Calu3 (cell line): ENCODE measurements around the gene RAP1GAP. TPM values are rescaled to one million over a fixed set of nuclear protein-coding genes. Genes with fewer than 3 reads are reported as not detected.
"Not testable (repeated sequence)": the region's sequence is repeated elsewhere in the genome, so short reads cannot be mapped to it uniquely, and the experiment has no call there.

Experiments used
- BruUV-seq: library from RNA; stranded (reverse); fragments of 400-500 nt; replicated peaks from 2 replicates; lab custom pipeline; 2021; lab: Mats Ljungman, UMichigan
- CTCF ChIA-PET: fragments of 300-600 bp; sonication (Branson Sonifier 250); formaldehyde crosslinking; loops from one replicate; lab custom pipeline; 2022; ENCODE audit warnings: antibody characterized with exemption; lab: Charles Lee
- DNase-seq: peaks from one replicate; pipeline ENCODE4 v3.0.0; 2022
- H3K27ac Mint-ChIP-seq: one replicate; pipeline ENCODE4 v1.8.0; 2022; ENCODE audit warnings: mixed read lengths; ENCODE audit not compliant: unreplicated experiment
- H3K27me3 Mint-ChIP-seq: one replicate; pipeline ENCODE4 v1.8.0; 2022; ENCODE audit warnings: mixed read lengths; ENCODE audit not compliant: unreplicated experiment
- H3K36me3 Mint-ChIP-seq: one replicate; pipeline ENCODE4 v1.8.0; 2022; ENCODE audit warnings: mild to moderate bottlenecking, moderate library complexity, mixed read lengths; ENCODE audit not compliant: insufficient read depth, unreplicated experiment
- H3K4me1 Mint-ChIP-seq: one replicate; pipeline ENCODE4 v1.8.0; 2022; ENCODE audit warnings: mild to moderate bottlenecking, low read depth, mixed read lengths; ENCODE audit not compliant: unreplicated experiment
- H3K4me3 Mint-ChIP-seq: one replicate; pipeline ENCODE4 v1.8.0; 2022; ENCODE audit warnings: mild to moderate bottlenecking, low read depth, moderate library complexity, mixed read lengths; ENCODE audit not compliant: unreplicated experiment
- H3K9me3 Mint-ChIP-seq: one replicate; pipeline ENCODE4 v1.8.0; 2022; ENCODE audit warnings: low read depth, mixed read lengths; ENCODE audit not compliant: unreplicated experiment
- intact Hi-C: fragments of 100-400 bp; cut with micrococcal nuclease; formaldehyde crosslinking; loops from one replicate; pipeline ENCODE4 v1.10.0; 2022; ENCODE audit not compliant: unreplicated experiment
- total RNA-seq: library from RNA; stranded (reverse); gene quantifications from 2 replicates; pipeline ENCODE4 v1.2.3, GENCODE V29; 2022
- TF ChIP-seq, protein P1 (sequence below): fragments of 200-600 bp; IDR thresholded peaks from one replicate; pipeline ENCODE4 v1.8.0; 2022; ENCODE audit warnings: antibody characterized with exemption; ENCODE audit not compliant: unreplicated experiment

RAP1GAP gene
- total RNA-seq, 1 experiment from 2014 or later: 23.8 TPM

DNA sequence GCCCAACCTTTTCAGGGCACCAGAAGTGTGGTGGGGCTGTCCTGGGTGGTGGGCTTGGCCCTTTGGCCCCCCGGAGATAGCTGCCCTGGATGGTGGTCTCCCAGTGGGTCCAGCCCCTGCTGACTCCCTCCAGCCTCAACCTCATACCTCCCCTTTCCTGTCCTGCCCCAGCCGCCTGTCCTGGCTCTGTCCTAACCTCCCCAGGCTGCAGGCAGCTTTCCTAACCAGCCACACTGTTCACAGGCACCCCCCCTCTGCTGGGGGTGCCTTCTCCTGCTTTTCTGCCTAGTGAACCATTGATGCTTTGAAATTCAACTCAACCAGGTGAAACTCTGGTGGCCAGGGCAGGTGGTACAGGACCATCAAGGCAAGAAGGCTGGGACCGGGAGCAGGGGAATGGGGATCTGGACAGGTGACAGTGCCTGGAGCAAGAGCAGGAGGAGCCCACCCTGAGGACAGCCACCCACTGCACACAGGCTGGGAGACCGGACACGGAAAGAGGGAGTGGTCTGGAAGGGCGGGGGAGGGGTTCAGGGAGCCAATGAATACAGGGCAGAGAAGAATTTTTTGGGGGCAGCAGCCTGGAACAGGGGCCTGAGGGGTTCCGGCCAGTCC, 35.9 kb downstream of the RAP1GAP start:
- CTCF ChIA-PET: no interaction called here
- peaks cover 23% of the 10 kb centered on the region for H3K4me1 Mint-ChIP-seq
- peak overlapping the region; percentile 62 for H3K27ac Mint-ChIP-seq
- no peaks in the 10 kb centered on the region for H3K9me3 Mint-ChIP-seq
- no peak overlapping the region for H3K4me3 Mint-ChIP-seq
- intact Hi-C loops: no loop called here
- H3K36me3 Mint-ChIP-seq: peaks cover 11% of the 10 kb centered on the region
- DNase-seq: no peak
- TF ChIP-seq, protein P1, sequence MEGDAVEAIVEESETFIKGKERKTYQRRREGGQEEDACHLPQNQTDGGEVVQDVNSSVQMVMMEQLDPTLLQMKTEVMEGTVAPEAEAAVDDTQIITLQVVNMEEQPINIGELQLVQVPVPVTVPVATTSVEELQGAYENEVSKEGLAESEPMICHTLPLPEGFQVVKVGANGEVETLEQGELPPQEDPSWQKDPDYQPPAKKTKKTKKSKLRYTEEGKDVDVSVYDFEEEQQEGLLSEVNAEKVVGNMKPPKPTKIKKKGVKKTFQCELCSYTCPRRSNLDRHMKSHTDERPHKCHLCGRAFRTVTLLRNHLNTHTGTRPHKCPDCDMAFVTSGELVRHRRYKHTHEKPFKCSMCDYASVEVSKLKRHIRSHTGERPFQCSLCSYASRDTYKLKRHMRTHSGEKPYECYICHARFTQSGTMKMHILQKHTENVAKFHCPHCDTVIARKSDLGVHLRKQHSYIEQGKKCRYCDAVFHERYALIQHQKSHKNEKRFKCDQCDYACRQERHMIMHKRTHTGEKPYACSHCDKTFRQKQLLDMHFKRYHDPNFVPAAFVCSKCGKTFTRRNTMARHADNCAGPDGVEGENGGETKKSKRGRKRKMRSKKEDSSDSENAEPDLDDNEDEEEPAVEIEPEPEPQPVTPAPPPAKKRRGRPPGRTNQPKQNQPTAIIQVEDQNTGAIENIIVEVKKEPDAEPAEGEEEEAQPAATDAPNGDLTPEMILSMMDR: no peak
- H3K27me3 Mint-ChIP-seq: no peaks in the 10 kb centered on the region
- no TSS peak for BruUV-seq

DNA sequence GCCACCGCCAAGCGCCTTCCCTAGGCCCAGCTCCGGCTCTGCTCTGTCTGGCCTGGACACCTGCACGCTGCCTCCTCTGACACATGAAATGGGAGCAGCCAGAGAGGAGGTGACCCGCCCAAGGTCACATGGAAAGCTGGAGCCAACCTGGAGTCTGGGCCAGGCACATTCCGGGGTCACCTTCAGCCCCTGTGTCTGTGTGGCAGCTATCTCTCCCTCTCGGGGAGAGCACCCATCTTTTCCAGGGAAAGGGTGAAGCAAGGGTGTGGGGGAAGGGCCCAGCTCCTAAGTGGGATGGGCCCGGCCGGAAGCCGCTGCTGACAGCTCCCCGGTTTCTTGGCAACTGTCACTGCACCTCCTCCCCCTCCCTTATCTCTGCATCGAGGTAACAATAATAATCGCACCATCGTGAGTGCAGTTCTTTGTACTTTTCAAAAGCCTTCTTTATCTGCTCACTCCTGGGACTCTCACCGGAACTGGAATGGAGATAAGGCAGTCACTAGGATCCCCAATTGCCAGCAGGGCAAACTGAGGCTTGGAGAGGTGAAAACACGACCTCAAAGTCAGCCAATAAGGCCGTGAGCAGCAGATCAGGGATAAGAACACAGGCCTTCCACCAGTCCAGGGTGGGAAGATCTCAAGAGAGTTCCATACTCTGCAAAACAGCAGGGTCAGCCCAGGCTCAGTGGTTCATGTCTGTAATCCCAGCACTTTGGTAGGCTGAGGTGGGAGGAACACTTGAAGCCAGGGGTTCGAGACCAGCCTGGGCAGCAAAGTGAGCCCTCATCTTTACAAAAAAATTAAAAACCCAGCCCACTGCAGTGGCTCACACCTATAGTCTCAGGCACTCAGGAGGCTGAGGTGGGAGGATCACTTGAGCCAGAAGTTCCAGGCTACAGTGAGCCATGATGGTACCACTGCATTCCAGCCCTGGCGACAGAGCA, 36.9 kb downstream of the RAP1GAP start:
- CTCF ChIA-PET: no interaction called here
- peak; percentile 43 for DNase-seq
- intact Hi-C loops: no loop called here
- peaks cover 23% of the 10 kb centered on the region for H3K4me1 Mint-ChIP-seq
- H3K36me3 Mint-ChIP-seq: peaks cover 7% of the 10 kb centered on the region
- no peak overlapping the region for H3K4me3 Mint-ChIP-seq
- H3K27me3 Mint-ChIP-seq: no peaks in the 10 kb centered on the region
- H3K9me3 Mint-ChIP-seq: no peaks in the 10 kb centered on the region
- TF ChIP-seq, protein P1: no peak
- no TSS peak for BruUV-seq
- no peak overlapping the region for H3K27ac Mint-ChIP-seq

DNA sequence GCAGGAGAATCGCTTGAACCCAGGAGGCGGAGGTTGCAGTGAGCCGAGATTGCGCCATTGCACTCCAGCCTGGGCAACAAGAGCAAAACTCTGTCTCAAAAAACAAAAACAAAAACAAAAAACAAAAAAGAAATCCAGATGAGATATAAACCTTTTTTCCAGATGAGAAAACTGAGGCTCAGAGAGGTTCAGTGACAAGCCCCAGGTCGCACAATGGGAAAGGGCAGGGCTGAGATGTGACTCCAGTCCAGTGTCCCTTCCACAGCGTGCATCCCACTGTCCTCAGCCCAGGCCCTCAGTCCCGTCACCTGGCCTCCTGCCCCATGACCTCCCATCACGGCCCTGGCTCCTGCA, 37.6 kb downstream of the RAP1GAP start:
- DNase-seq, CTCF ChIA-PET, H3K27ac Mint-ChIP-seq, H3K27me3 Mint-ChIP-seq, BruUV-seq, H3K4me3 Mint-ChIP-seq, intact Hi-C loops, H3K9me3 Mint-ChIP-seq, H3K36me3 Mint-ChIP-seq: not testable (repeated sequence)
- H3K4me1 Mint-ChIP-seq: peaks cover 25% of the 10 kb centered on the region

DNA sequence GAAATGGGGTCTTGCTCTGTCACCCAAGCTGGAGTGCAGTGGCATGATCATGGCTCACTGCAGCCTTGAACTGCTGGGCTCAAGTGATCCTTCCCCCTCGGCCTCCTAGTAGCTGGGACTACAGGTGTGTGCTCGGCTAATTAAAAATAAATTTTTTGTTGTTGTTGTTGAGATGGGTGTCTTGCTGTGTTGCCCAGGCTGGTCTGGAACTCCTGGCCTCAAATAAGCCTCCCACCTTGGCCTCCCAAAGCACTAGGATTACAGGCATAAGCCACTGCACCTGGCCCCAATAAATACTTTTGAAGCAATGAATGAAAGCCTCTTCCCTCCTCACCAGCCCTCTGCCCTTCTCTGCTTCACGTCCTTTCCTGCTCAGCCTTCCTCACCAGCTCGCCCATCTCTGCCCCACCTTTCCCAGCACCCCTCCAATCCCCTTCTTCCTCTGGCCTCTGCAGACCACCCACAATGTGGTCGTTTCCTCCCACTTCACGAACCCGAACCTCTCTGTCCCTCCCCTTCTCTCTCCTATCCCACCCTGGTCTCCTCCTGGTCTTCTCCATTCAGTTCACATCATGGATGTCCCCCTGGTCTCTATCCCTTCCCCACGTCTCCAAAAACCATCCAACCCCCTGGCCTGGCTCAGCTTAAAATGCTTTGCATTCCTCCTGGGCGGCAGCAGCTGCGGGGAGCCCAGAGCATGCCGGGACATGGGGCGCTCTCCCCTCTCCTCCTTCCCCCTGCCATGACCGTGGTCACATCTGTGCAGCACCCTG, 38.4 kb downstream of the RAP1GAP start:
- Mint-ChIP-seq H3K4me3 (no peak overlapping the region), H3K27me3 (no peaks in the 10 kb centered on the region), H3K36me3 (peaks cover 7% of the 10 kb centered on the region), H3K27ac (no peak overlapping the region), H3K9me3 (no peaks in the 10 kb centered on the region), H3K4me1 (peaks cover 34% of the 10 kb centered on the region)
- TF ChIP-seq, protein P1: no peak
- DNase-seq: no peak
- intact Hi-C loops: no loop called here
- no TSS peak for BruUV-seq
- CTCF ChIA-PET: no interaction called here
